HG02678 (cell line): ENCODE data around the gene AVPI1.
"Not testable (repeated sequence)": the region's sequence is repeated elsewhere in the genome, so short reads cannot be mapped to it uniquely, and the experiment has no call there.

ENCODE experiments used
- ATAC-seq: cut with Tn5 transposase; IDR thresholded peaks from one replicate; pipeline ENCODE4 v1.9.1; 2021; ENCODE audit warnings: mild to moderate bottlenecking, moderate library complexity; ENCODE audit not compliant: unreplicated experiment

Gene AVPI1

DNA sequence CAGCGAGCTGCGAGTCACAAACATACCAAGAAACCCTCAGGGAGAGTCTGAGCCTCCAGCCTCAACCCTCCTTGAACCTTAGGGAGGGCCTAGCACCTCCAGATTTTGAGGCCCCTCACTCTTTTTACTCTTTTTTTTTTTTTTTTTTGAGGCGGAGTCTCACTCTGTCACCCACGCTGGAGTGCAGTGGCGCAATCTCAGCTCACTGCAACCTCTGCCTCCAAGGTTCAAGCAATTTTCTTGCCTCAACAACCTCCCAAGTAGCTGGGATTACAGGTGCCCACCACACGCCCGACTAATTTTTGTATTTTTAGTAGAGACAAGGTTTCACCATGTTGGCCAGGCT, 2.7 kb downstream of the AVPI1 start:
- not testable (repeated sequence) for ATAC-seq

DNA sequence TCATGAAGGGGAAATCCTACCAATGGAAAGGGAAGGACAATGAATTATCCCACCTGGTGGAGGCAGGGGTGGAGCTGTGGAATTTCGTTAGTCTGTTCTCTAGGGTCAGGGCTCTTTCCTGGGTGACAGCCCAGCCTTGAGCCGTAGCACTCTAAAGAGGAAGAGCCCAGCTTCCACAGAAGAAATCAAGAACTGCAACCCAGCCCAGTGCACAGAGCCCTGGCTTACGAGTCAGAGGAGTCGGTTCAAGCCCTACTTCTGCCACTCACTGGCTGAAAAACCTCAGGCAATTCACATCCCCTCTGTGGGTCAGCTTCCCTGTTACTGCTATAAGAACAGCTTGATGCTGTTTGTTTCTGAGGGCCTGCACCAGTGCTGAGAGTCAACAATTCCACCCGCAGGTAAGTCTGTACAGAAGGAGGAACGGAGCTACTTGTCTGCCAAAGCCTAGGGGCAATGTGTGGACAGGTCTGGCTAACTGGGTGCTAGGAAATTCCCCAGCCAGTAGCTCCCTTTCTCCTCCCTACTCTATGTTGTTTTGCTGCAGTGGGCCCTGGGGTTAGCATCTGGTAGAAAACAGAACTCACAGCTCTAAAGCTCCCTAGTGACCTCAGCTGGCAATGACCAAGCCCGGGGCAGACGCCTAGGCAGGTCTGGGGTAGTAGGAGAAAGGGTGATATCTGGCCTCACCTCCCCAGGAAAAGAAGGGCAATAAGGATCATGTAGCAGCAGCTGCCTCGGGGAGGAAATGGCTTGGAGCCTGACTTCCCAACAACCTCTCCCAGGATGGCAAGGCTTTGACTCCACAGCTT, 3.3 kb downstream of the AVPI1 start:
- ATAC-seq, result no peak

DNA sequence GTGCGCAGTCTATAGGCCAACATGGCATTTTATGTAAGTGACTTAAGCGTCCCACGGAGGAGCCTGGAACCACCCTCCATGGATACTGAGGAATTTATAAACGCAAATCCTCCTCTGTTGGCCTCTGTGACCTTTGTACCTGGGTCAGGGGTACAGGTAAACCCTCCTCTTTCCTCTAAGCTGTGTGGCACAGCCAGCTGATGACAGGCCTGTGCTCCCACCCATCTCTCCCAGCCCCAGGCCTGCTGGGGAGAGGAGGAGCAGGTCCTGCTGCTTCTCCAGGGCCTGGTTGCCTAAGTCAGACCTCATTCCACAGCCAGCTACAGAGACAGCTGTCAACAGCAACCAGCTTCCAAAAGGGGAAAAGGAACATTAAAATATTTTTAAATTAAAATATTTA, 5.0 kb downstream of the AVPI1 start:
- no peak for ATAC-seq

DNA sequence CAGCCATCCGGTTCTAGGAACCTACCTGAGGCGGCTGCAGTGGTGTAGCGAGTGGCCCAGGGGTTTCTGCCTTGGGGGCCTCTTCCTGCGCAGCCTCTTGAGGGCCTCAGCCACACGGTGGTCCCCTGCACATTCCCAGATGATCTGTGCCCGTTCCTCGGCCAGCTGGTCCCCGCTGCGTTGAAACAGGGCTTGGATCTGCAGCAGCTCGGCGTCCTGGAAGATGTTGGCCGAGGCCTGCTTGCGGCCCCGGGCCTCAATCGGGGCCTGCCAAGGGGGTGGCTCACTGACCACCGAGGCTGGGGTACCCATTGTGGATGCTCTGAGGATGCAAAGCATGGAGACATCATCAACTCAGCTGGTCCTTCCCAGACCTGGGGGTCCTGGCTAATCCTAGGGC, 7.4 kb downstream of the AVPI1 start:
- ATAC-seq, result no peak

DNA sequence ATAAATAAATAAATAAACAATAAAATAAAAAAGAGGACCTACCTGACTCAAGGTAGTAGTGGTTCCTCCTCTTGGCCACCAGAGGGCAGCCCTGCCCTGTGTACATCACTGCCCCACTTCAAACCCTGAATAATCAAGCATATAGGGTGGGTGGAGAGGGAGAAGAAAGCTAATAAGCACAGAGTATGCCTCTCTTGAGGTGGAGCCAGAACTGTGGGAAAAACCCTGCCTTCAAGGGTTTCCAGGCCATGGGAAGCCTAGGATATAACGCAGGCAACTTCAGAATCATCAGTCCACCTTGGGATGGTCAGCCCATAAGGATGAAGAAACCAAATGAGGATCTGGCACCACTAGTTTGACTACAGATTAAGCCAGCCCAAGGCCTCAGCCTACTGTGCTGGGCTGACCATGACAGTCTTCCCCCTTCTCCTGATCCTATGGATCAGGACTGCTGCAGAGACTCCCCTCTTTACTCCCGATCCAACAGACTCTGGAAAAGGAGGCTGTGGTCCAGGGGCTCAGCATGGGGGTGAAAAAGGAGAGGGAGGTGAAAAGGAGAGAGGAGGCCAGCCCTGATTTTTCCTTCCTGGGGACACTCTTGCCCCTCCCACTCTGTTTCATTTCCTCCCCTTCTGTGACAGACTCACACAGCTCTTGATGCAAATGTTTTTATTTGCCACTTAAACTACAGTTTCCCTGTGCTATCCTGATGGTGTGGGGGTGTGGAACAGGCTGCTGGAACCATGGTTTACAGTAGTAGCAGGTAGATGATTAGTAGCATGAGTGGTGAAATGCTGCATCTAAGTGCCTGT, 10.1 kb downstream of the AVPI1 start:
- ATAC-seq, result peak; percentile 75

DNA sequence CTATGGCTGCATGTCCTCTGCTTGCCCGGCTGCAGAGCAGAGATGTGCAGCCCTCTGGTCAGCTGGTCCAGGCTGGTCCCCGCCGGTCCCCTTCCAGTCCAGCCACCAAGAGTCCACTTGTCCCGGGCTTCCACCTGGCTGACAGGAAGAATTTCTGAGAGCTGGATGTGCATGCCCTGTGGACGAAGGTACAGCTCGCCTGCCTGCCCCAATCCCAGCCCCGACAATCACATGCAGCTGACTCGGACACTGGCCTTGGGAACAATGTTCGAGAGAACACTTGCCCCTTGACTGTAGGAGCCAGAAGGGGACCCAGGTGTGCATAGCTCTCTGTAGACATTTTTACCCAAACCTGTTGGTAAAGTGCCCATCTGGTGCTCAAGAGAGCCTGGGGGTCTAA, 11.8 kb downstream of the AVPI1 start:
- ATAC-seq, result no peak

DNA sequence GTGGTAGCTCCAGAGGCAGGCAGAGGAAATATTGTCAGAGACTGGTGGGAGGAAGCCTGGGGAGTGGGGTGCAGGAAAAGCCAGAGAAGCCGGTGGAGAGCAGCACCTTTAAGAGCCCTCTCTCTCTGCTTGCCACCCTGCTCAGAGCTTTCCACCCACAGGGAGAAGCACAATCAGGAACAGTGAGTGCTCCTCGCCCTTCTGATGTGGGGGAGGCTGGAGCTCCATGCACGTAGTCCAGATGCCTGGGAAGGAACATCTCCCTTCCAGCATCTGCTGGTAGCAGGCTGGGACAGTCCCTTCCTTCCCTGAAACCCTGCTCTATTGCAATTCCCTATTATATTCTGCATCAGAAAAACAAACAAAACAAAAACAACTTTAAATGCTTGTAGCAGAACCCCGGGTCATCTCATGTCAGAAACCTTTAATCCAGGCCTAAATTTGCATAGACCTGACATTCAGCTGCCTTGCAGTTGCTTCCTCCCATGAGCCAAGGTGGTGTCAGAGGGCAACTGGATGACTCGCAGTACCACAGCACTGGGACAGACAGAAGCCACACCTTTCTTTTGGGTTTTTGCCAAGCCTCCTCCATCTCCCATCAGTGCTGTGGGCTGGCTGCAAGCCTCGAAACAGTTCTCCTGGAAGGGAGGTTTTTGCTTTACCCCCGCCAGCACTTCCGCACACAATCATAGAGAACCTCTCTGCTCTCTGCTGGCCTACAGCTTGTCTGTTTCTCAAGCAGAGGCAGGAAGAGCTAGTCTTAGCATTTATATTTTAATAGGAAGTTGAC, 13.1 kb downstream of the AVPI1 start:
- ATAC-seq, result no peak

DNA sequence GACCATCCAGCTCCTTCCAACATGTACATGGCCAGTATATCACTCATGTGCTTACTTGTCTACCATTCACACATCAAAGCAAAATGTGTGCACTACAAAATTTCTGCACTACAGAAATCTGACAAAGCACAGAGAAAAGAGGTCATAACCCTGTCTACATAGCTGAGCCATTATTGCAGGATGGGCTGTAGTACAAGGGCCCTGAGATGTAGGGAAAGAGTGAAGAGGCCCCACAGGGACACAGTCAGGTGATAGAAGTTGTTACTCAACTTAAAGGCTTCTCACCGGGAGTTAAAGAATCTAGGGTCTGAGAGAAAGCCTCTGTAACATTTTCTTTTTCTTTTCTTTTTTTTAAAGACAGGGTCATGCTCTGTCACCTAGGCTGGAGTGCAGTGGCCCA, 17.5 kb downstream of the AVPI1 start:
- no peak for ATAC-seq

DNA sequence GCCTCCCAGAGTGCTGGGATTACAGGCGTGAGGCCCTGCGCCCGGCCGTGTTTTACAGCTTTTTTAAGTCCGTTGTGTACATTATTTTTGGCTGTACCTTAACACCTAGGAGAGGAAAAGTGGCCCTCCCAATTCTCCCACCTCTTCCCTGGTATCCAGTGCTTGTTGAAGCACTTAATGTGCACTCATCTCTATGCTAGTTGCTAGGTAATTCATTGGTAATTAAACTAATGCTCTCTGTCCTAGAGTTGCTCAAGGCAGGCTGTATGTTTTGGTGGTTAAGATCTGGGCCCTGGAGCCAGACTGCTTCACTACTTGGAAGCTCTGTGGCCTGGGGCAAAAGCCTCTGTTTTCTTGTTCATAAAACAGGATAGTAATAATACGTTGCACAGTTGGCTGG, 19.6 kb downstream of the AVPI1 start:
- ATAC-seq, result no peak

DNA sequence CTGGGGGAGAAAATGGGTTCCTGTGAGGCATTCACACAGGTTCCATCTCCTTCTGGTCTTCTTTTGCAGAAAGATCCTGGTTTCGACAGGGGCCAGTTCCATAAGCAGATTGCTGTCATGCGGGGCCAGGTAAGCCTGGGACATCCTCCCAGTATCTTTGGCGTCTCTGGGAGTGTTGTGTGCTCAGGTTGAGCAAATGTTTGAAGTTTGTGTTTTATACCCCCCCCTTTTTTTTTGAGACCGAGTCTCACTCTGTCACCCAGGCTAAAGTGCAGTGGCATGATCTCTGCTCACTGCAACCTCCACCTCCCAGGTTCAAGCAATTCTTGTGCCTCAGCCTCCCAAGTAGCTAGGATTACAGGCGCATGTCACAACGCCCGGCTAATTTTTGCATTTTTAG, 20.0 kb downstream of the AVPI1 start:
- no peak for ATAC-seq

DNA sequence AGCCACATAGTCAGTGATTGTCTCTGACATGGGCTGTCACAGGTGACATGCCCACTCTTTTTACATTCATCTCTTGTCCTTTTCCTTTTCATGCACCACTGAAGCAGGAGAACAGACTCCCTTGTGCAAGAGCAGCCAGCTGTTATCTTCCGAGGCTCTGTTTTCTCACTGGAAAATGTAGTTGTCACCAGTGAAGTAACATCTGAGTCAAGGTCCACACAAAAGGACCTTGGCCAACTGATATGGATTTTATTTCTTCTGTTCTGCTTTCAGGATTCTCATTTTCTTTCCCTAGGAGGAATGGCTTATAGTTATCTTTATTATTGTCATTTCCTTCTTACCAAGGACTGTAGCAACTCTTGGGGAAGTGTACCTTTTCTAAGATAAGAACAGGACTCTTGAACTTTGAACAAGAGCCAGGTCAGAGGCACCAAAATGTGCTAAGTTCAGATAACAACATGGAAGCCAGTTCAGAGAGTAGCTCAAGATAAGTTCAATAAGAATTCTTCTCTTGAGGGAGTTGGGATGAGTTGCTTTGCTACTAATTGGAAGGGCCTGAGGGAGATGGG, 22.7 kb downstream of the AVPI1 start:
- no peak for ATAC-seq

DNA sequence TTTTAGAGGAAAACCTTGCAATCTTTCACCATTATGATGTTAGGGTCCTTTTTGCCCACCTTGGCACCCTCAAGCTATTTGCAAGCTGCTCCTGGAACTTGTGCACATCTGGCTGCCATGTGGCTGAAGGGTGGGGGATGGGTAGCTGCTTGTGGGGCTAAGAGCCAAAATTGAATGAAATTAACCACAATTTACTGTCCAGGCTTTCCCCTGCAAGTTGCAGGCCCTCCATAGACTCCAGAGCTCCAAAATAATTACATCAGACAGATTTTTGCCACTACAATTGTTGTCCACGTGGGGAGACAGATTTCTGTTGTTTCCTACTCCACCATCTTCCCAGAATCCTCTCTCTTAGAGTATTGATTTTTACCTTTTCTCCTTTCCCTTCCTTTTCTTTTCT, 27.5 kb downstream of the AVPI1 start:
- ATAC-seq, result no peak

DNA sequence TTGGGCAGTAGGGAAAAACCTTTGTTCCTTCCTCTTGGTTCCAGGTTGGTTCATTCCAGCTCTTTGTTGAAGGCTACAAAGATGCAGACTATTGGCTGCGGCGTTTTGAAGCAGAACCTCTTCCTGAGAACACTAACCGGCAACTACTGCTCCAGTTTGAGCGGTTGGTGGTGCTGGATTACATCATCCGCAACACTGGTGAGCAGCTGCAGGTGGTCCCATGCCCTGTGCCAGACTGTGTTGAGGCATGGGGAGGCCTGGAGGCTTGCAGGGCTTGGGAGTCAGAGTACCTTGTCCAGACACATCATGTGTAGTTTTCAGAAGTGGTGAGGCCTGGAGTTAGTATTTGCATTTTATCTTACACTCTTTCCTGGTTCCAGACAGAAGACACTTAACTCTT, 30.3 kb downstream of the AVPI1 start:
- ATAC-seq, result no peak

DNA sequence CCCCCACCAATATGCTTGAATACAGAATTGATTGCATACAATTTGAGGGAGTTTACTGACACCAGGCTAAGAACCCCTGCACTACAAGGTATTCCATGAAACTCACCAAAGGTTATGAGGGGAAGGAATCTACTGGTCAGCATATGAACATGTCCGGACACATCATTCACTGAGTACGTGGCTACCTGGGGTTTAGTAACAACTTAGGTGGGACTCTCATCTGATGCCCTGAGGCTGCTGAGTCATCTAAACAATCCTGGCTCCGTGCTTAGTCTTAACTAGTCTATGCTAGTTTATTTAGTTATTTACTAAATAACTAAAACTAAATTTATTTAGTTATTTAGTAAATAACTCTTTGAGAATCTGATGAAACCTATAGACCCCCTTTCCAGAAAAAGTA, 35.3 kb downstream of the AVPI1 start:
- ATAC-seq, result no peak

DNA sequence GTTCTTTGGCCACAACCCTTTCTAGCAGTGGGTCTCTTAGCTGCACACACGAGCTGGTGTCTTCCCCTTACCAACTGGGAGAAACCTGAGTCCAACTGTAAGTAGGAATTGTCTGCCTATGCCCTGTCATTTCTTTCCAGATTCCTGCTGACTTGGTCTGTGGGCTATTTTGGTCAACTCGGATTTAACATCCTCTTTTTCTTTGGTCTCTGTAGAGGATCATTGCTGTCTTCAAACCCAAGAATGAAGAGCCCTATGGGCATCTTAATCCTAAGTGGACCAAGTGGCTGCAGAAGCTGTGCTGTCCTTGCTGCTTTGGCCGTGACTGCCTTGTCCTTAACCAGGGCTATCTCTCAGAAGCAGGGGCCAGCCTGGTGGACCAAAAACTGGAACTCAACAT, 36.3 kb downstream of the AVPI1 start:
- ATAC-seq, result no peak

DNA sequence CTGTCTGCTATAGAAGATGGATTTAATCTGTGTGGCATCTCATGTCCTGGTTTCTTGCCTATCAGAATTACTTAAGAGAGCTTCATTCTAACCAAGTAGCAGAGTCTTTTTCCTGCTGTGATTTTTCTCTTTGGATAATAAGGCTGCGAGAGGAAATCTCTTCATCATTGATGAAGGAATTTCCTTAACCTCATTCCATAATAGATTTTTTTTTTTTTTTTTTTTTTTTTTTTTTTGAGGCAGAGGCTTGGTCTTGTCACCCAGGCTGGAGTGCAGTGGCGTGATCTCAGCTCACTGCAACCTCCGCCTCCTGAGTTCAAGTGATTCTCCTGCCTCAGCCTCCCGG, 37.7 kb downstream of the AVPI1 start:
- peak; percentile 12 for ATAC-seq

DNA sequence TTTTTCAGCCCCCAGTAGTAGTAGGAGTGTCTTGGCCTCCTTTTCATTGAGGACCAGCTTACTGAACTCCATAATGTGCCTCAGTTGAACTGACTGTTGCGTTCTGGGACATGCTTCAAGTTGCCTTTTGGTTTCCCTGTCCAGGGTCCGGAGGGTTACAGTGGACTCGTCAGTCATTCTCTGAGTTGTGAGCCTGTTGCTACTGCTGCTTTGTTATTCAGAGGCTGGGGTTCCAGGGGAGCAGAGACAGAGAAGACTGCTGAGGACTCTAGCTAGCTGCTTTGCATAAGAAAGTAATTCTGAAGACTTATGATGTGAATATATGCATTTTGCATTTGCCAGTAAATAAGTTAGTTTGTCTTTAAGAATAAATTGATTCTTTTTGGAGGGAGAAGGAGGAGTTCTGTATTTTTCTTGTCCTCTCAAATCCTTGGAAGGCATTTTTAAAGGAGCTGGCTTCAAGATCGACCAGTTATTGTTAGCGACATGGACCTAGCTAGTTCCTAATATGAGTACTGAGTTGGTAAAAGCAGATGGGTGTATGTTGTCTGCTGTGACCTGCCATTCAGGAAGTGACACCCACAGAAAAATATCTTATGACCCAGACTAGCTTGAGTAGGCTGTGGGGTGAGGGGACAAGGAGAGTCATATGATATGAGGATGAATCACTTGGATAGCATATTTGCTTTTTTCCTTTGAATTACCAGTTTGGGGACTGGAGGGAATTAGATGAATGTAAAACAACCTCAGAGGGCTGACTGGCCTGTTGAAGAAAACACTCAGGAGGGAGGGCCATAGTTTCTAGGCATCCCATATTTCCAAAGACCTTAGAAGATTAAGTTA, 38.3 kb downstream of the AVPI1 start:
- peak; percentile 88 for ATAC-seq

DNA sequence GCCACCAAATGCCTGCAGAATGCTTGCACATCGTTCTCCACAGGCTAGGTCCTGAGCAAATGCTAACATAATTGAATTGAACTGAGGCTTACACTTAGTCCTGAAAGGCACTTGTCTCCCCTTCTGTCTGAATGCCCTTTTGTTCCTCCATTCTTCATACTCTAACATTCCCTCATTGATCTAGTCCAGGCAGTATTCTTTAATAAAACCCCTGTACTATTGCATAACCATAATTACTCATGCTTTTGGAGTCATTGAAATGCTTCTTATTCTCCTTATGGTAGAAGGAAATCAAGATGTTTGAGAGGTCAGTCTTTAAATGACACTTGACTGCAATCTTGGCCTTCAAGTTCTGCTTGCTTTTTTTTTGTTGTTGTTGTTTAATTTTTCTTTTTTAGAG, 39.5 kb downstream of the AVPI1 start:
- ATAC-seq, result no peak

DNA sequence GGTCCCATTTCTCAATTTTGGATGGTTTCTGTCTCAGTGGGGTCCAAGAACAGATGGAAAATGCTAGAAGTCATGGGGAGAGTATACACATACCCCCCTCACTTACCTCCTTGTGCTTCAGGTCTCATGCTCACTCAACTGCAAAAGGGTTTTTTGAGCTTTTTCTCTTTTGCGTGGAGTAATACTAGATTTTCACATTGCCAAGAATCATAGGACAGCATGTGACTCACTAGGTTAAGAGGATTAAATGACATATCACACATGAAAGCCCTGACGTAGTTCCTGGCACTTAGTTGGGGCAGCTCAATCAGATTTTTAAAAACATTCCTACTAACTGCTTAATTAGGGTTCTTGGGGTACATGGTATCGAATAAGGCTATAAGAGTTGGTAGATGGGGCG, 42.1 kb downstream of the AVPI1 start:
- no peak for ATAC-seq

DNA sequence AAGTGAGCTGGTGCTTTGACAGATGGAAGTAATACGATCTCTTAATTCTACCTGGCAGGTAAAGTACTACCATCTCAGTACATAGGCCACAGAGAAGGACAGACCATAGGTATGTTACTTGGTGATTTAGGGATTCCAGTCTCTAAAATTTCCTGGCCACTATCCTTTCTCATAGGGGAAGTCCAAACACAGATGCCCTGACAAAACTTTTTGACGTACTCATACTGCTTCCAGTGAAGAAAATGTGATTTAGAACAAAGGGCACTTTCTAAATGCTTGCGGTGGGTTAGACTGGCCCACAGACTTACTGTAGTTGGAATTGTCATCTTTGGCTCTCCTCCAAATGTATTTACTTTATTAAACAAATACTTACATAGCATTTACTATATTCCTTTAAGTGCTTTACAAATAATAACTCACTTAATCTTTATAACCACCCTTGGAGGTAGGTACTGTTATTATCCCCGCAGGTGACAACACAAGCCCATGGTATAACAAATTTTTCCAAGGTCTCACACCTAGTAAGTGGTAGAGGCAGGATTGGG, 43.5 kb downstream of the AVPI1 start:
- ATAC-seq, result no peak
